ENCODE measurements around the gene GALM.
A peak's percentile ranks its signal among the peaks of the same experiment; 100 is the strongest.
"Not testable (repeated sequence)": the region's sequence is repeated elsewhere in the genome, so short reads cannot be mapped to it uniquely, and the experiment has no call there.

The GALM gene

GRCh38 chr2:38665854-38666555, at the start of gene GALM:
TSS of gene GALM (plus strand) at chr2:38666114. CDS start at chr2:38666162, 48 bp downstream.
- DNase-seq = no peak

GRCh38 chr2:38617301-38617700, 48.6 kb upstream of the GALM start:
- DNase-seq = no peak

- peak; percentile 25 for DNase-seq
Measured at GRCh38 chr2:38619458-38620164, 46.3 kb upstream of the GALM start.

- no peak for DNase-seq
Measured at GRCh38 chr2:38620282-38620977, 45.5 kb upstream of the GALM start.

DNA sequence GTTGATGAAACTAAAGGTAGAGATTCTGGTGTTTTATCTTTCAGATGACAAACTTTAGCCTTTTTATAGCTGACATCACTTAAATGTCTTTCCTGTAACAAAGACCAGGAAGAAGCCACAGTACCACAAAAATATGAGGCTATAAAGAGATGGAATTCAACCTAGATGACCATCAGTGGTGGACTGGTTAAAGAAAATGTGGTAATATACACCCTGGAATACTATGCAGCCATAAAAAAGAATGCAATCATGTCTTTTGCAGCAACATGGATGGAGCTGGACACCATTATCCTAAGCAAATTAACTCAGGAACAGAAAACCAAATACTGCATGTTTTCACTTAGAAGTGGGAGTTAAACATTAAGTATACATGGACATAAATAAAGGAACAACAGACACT, 44.9 kb upstream of the GALM start:
- DNase-seq = no peak

DNA sequence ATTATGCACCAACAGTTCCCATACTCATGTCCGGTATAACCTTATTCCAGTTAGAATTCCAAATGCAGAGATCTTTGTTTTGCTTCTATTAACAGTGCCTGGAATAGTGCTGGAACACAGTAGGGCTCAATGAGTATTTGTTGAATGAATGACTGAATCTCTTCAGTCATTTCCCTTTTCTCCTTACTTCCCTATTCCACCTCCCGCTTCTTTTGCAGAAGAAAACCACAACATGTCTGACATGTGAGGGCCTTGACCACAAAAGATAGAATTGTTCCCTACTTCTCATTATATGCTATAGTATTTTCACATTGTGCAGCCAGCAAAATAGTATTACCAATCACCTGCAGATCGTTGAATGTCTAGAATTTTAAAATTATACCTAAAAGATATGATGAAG, 43.7 kb upstream of the GALM start:
- peak; percentile 19 for DNase-seq

DNA sequence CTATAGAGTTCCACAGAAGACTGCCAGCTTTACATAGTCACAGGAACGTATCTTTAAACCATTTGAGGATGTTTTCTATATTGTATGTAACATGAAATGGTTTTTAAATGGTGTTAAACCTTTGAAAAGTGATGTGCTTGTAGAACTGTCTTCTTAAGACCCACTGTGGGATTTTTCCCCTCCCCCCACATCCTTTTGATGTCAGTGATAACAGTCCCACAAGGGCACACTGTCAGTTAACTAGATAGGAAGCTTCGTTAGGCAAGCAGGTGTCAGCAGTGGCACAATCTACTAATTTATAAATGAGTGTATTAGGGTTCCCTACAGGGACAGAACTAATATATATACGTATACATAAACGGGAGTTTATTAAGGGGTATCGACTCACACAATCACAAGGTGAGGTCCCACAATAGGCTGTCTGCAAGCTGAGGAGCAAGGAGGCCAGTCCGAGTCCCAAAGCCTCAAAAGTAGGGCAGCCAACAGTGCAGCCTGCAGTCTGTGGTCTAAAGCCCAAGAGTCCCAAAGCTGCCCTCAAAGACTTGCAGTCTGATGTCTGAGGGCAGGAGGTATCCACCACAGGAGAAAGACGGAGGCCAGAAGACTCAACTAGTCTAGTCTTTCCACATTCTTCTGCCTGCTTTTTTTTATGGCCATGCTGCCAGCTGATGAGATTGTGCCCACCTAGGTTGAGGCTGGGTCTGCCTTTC, 39.4 kb upstream of the GALM start:
- DNase-seq = no peak

DNA sequence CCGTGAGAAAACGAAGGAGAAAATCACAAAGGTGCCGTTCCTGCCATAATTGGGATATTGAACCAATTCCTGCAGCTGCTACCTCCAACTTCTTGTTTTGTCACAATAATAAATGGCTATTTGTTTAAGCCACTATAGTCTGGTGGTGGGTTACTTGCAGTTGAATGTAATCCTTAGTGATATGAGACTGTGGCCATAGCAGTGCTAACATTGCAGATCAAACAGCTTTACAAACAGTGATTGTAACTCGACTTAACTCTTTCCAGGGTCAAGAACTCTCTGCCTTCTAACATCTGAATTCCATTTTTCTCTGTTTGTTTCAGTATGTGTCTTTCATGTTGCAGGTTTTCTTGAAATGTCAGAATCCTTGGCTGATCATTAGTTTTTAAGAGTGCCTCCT, 38.5 kb upstream of the GALM start:
- DNase-seq = no peak

DNA sequence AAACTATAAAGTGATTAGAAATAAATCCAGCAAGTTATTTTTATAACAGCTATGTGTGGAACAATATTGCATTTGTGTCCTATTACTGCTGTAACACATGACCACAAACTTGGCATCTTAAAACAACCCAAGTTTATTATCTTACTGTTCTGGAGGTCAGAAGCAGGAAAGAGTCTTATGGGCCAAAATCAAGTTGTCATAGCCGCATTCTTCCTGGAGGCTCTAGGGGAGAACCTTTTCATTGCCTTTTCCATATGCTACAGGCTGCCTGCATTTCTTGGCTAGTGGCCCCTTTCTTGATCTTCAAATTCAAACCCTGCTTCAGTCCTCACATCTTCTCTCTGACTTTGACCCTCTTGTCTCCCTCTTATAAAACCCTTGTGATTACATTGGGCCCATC, 36.2 kb upstream of the GALM start:
- DNase-seq = no peak

DNA sequence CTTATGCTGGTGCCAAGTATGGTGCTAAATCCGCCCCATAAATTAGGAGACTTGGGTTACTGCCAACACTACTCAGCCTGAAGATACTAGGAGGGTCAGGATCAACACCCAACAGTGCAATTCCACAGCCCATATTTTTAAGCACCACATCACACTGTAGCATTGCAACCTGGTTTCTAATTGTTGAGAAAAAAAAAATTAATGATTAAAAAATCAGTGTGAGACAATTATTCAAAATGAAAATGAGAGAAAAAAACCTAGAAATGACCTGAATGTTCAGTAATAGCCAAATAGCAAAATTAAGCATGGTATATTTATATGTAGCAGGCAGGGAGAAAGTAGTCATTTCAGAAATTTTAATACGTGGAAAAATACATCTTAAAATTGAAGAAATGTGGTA, 33.9 kb upstream of the GALM start:
- DNase-seq = no peak

- DNase-seq = no peak
Measured at GRCh38 chr2:38632980-38633379, 32.9 kb upstream of the GALM start.

DNA sequence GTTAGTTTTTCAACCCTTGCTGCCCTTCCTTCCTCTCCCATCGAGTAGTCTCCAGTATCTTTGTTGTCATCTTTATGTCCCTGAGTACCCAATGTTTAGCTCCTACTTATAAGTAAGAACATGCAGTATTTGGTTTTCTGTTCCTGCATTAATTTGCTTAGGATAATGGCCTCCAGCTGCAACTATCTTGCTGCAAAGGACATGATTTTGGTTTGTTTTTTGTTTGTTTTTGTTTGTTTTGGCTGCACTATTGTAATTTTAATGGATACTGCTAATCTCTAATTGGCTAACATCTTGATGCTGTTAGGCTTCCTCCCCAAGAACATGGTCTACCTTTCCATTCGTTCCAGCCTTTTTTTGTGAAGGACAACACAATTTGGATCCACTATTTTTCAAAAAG, 32.0 kb upstream of the GALM start:
- DNase-seq = no peak

DNA sequence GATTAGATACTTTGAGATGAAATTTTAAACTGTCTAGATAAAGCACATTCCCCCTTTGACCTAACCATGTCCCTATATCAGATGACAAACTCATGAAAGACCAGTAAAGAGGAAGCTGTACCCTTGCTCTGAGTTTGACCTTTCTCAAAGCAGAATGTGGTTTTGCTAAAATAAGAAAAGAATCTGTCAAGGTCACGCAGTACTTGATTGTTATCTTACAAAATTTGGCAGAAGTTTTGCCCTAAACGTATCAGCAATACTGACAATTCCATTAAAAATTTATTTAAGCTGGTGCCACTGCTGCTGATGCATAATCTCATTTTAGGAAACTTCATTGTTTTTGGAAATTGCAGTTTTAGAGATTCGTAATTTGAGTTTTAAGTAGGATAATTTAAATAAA, 31.2 kb upstream of the GALM start:
- no peak for DNase-seq

- DNase-seq = no peak
Measured at GRCh38 chr2:38635139-38635538, 30.8 kb upstream of the GALM start.

- DNase-seq = no peak
Measured at GRCh38 chr2:38636069-38636468, 29.8 kb upstream of the GALM start.

- not testable (repeated sequence) for DNase-seq
Measured at GRCh38 chr2:38642373-38643017, 23.4 kb upstream of the GALM start.

GRCh38 chr2:38643021-38643671, 22.8 kb upstream of the GALM start:
- no peak for DNase-seq

GRCh38 chr2:38643683-38644511, 22.0 kb upstream of the GALM start:
- not testable (repeated sequence) for DNase-seq

GRCh38 chr2:38648107-38648761, 17.7 kb upstream of the GALM start:
- peak; percentile 46 for DNase-seq

GRCh38 chr2:38649176-38649728, 16.7 kb upstream of the GALM start:
- no peak for DNase-seq
